Stimulated activated CD4-positive, alpha-beta T cell treated with anti-CD3 and anti-CD28 coated beads, Interleukin-15, amount 100 ng/mL, for 24 hours (primary cell): ENCODE measurements around the gene RPL39.
"Not testable (repeated sequence)": the region's sequence is repeated elsewhere in the genome, so short reads cannot be mapped to it uniquely, and the experiment has no call there.

Experiments
- DNase-seq: peaks from one replicate; pipeline ENCODE4 v3.0.0-alpha.2; 2020

The RPL39 gene

DNA sequence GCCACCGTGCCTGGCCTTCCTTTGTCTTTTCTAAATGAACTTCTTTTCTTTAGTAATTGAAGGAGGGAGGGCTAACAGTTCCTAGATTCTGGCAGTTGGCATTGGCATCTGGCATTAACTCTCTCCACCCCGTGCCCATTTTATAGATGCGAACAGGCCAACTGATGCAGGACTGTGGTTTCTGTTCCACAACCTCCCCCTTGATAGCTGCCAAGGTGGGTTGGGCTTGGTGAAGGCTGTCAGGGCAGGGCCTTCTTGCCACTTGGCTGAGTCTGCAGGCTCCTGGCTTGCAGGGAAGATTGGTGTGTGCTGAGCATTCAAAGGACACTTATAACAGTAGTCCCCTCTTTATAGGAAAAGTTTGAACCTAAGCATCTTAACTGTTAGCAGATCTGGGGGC lies 28.7 kb downstream of the RPL39 start:
- no peak for DNase-seq

DNA sequence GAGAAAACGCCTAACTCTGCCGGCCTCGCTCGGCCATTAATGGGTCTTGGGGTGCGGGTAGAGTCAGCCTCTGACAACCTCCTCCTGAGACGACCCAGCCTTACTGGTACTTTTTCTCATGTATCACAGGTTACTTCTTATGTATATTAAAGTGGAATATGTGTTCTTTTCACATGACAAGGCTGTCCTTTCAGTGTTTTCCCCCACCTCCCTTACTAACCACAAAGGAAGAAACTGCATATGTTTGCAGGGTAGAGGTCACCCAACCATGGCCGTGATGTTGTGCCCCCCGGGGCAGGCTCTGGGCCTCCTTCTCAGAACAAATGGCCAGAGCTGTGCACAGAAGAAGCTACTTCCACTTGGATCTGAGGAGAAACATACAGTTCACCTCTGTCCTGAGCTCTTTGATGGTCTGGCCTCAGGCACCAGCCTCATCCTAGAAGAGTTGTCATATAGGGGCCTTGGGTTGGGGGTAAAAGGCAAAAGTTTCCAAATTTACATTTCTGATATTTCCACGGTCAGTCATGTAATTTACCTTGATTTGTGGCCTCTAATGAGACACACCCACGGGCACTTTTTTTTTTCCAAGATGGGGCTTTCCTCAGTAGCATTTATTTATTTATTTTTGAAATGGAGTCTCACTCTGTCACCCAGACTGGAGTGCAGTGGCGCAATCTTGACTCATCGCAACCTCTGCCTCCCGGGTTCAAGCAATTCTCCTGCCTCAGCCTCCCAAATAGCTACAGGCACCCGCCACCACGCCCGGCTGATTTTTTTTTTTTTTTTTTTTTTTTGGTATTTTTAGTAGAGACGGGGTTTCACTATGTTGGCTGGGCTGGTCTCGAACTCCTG lies 31.2 kb downstream of the RPL39 start:
- DNase-seq: no peak

DNA sequence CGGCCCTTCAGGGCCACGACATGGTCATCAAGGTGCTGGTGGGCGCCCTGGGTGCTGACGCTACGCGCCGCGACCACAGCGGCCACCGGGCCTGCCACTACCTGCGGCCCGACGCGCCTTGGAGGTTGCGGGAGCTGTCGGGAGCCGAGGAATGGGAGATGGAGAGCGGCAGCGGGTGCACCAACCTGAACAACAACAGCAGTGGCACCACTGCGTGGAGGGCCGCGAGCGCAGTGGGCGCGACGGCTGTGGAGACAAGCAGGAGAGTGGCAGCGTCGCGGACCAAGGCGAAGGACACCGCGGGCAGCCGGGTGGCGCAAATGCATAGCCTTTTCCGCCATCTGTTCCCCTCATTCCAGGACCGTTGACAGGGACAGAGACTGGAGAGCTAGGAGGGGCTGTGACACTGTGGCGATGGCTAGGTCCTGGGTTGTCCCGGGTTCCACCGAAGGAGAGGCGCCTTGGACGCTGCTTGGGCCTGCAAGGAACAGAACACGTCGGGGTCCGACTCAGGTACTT lies 32.1 kb downstream of the RPL39 start:
- DNase-seq: no peak

DNA sequence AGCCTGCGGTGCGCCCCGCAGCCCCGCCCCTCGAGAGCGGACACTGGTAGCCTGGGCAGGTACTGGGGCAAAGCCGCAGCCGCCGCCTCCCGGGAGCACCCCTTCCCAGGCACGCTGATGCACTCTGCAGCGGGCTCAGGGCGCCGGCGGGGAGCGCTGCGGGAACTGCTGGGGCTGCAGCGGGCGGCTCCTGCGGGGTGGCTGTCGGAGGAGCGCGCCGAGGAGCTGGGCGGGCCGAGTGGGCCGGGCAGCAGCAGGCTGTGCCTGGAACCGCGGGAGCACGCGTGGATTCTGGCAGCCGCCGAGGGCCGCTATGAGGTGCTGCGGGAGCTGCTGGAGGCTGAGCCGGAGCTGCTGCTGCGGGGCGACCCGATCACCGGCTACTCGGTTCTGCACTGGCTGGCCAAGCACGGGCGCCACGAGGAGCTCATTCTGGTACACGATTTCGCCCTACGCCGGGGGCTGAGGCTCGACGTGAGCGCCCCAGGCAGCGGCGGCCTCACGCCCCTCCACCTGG lies 32.6 kb downstream of the RPL39 start:
- DNase-seq: peak; percentile 47

DNA sequence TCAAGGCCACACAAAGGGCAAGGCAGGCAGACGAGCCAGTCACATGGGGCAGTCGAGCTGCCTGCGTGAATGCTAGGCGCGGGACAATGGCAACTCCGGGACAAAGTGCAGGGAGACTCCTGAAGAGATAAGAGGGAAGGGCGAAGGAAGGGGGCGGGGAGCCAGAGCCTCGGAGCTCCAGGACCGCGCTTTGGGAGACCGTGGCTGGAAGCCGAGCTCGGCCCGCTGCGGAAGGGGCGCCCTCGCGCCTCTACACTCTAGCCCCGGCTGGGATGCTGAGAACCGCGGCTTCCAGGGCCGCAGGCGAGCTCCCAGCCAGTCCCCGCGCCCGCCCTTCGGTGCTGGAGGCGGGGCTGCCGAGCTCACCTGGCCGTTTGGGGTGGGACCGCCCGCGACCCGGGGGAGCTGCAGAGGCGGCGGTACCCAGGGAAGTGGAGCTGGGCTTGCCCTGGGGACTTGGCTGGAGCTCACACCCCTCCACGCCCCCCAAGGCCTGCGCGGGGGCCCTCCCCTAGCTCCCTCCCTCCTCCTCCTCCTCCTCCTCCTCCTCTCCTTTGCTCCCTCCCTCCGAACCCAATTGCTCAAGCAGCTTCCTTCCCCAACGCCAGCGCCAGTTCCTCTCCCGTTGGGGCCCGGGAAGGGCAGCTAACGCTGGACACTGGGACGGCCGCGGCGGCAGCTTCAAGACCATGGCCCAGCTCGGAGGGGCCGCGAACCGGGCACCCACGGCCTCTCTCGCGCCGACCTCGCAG lies 33.3 kb downstream of the RPL39 start, which contains the start of gene SOWAHD:
Gene SOWAHD, plus strand, starts transcription at position 610 of the 752 bp plus-strand sequence. Its CDS starts 80 bp downstream, at position 690.
- DNase-seq: peak; percentile 37

DNA sequence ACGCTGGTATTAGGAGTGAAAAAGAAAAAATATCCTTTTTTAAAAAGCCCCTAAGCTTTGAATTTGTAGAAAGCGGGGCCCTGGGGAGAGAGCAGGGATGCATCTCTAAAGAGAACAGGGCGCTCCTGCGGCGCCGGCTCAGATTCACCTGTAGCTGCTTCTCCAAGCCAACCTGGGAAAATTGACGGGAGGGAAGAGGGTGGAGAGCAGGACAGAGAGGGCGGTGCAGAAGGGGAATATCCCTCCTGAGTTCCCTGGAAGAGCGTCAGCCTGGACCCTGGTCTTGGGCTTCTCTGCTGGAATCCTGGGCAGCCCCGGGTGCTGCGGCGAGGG lies 33.8 kb downstream of the RPL39 start:
- no peak for DNase-seq

DNA sequence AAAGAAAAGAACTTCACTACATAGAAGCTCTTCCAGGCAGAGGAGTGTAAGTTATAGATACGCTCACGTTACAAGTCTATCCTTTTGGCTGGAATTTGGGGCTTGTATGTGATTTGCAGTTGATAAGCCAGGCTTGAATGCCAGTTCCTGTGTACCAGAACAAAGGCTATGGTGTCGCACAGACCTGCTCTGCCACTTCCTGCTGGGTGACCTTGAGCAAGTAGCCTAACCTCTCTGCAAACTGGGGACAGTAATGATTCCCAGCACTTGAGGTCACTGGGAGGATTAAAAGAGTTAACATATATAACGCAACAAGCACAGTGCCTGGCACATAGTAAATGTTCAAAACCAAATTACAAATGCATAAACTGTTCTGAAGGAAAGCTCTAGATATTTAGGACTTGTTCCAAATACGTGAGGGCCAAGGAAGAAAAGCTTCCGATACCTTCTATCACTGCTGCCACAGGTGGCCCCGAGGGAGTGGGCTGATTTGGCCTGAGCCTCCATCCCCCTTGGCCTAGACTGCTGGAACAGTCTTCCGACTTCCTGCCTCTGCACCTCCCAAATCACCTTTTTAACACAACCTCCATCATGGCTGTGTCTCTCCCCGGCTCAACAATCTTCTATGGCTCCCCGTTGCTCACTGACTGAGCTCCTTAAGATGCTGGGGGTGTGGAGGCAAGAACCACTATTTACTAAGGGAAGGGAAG lies 34.3 kb downstream of the RPL39 start:
- no peak for DNase-seq

DNA sequence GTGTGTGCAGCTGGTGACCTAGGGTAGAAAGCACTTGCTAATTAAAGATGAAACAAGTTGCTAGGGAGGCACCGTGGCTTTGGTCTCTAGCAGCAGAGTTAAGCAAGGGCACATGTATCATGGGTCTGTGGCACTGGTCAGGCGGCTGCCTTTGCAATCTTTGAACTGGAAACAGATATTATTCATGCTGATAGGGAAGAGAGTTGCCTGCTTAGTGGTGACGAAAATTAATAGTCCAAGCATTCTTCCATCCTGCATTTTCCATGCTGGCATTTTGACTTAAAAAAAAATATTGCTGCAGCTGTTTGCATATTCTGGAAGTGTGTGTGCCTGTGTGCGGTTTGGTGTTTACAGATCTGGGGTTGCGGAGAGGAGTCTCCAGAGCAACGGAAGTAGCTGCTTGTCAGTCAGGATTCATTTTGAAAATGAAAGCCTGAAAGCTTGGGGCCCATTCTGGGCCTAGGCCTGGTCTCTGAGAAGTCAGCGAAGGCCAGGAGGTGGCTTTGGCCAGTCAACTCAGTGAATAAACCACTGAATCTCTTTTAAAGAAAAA lies 35.4 kb downstream of the RPL39 start:
- peak; percentile 66 for DNase-seq

DNA sequence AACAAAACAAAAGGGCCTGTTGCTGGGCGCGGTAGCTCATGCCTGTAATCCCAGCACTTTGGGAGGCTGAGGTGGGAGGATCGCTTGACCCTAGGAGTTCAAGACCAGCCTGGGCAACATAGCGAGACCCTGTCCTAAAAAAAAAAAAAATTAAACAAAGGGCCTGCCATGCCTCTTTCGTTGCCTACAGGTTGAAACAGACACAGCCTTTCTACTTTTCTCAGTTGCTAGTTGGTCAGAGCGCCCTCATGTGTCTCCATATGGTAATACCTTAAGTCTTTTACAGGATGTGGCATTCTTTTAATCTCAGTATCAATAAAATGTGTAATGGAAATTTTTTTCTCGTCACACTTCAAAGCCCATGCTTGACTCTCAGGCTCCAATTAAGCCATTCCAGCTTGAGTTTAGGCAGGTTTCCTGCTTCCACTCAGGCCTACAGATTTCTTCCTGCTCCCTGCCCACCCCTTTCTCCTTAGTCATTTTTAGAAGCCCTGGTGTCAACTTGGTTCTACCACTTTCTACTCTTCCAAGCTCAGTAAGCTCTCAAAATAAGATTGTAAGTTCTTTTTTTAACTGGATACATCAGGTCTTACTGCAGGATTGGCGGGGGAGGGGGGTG lies 37.7 kb downstream of the RPL39 start:
- DNase-seq: peak; percentile 40

DNA sequence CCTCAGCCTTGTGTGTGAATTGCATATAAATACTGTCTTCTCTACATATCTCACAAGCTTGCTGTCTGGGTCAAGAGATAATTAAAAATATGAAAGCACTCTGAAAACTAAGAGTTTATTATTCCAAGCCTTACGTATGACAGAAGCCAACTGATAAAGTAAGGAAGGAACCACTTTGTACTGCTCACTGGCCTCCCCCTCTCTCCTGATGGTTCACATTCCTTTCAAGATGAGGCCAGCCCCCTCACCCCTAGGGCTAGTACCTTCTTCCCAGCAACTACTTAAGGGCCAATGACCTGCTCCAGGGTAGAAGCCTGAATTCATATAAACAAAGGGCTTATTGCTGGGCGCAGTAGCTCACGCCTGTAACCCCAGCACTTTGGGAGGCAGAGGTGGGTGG lies 38.4 kb downstream of the RPL39 start:
- no peak for DNase-seq

DNA sequence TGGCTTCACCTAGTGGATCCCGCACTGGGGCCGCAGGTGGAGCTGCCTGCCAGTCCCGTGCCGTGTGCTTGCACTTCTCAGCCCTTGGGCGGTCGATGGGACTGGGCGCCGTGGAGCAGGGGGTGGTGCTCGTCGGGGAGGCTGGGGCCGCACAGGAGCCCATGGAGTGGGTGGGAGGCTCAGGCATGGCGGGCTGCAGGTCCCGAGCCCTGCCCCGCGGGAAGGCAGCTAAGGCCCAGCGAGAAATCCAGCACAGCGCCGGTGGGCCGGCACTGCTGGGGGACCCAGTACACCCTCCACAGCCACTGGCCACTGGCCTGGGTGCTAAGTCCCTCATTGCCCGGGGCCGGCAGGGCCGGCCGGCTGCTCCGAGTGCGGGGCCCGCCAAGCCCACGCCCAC lies 40.7 kb downstream of the RPL39 start:
- not testable (repeated sequence) for DNase-seq

DNA sequence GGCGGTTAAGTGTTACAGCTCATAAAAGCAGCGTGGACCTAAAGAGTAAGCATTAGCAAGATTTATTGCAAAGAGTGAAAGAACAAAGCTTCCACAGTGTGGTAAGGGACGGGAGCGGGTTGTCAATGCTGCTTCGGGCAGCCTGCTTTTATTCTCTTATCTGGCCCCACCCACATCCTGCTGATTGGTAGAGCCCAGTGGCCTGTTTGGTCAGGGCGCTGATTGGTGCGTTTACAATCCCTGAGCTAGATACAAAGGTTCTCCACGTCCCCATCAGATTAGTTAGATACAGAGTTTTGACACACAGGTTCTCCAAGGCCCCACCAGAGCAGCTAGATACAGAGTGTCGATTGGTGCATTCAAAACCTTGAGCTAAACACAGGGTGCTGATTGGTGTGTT lies 41.3 kb downstream of the RPL39 start:
- DNase-seq: not testable (repeated sequence)

DNA sequence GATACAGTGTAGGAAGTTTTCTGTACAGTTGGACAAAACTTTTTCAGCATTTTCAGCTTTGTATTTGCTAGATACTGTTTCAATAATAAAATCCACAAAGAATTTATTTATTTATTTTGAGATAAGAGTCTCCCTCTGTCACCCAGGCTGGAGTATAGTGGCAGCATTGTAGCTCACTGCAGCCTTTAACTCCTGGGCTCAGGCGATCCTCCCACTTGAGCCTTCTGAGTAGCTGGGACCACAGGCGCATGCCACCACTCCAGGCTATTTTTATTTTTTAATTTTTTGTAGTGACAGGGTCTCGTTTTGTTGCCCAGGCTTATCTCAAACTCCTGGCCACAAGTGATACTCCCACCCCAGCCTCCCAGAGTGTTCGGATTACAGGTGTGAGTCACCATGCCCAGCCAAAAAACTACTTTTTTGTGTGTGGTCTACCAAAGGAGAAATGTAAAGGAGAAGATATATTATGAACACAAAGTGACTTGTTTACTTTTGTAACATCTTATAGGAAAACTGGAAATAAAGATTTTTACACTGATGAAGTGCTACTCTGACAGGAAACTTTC lies 46.1 kb downstream of the RPL39 start:
- no peak for DNase-seq

DNA sequence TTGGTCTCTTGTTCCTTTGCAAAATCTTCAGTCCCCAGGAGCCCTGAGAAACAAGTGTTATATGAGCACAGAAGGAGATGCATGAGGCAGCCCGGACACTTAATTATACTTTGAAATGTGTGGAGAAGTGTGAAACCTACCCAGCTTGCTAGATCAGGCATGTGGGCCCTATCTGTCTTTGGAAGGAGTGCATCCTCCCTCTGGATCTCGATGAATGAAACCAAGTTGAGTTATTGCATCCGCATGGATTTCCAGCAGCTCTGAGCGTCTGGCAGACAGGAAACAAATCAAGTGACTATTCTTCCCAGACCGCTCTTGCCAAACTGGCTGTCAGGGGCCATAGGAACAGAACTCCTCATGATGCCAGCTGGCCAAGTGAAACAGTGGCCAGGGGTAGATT lies 52.7 kb downstream of the RPL39 start:
- no peak for DNase-seq
